ENCODE data around the gene STRAP.
"Not testable (repeated sequence)": the region's sequence is repeated elsewhere in the genome, so short reads cannot be mapped to it uniquely, and the experiment has no call there.

STRAP gene

DNA sequence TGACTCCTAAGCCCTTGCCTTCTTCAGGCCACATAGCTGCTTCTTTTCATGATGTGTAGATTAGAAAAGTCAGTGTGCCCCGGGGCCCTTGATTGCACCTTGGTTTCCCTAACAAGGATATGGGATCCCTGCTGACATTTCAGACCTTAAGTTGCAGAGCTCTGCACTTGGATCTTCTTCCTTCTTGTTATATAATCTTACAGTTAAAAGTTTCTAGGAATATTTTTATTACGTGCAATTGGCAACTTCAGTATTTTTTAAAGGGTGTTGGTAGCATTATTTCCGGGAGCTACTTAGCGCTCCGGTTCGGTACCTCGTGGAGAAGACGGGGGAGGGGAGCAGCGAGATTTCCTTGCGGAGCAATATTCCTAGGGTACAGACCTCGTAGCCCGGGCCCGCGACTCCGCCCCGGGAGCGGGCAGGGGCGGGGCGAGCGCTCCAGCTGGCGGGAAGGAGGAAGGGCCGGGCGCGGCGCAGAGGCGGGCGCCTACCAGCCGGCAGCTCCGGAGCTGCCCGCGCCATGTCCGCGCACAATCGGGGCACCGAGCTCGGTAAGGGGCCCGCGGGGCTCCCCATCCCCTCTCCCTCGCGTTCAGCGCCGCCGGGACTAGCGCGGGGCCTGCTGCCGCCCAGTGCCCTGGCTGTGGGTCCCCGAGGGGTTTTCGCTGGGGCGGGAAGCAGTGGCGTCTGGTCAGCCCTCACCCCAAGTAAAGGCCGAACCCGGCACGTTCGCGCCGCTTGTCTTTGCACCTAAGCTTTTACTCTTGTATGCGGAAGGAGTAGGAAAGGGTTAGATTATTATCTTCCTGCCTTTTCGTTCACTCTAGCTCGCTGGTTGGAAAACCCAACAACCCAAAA is 28.9 kb downstream of the STRAP start, which contains the start of gene DERA:
TSS of gene DERA (plus strand) at position 469 of the 858 bp plus-strand sequence. CDS start at position 521, 52 bp downstream.
- no peaks in the 10 kb centered on the region for H3K27me3 ChIP-seq (ENCODE audit: control insufficient read depth, insufficient read depth, low read length)
- H3K4me1 ChIP-seq (ENCODE audit: control insufficient read depth, insufficient read depth, low read length) = no peaks in the 10 kb centered on the region
- H3K27ac ChIP-seq (ENCODE audit: low read depth, low read length) = peak within 1 kb of the TSS; percentile 93
- peak within 1 kb of the TSS; percentile 69 for H3K4me3 ChIP-seq (ENCODE audit: low read length)
- H3K9ac ChIP-seq (ENCODE audit: low read length) = peak within 1 kb of the TSS; percentile 47
- H3K36me3 ChIP-seq (ENCODE audit: control insufficient read depth, insufficient read depth, low read length) = no peaks in the 10 kb centered on the region

- not testable (repeated sequence) for H3K27me3 ChIP-seq (ENCODE audit: control insufficient read depth, insufficient read depth, low read length); H3K36me3 ChIP-seq (ENCODE audit: control insufficient read depth, insufficient read depth, low read length); H3K4me1 ChIP-seq (ENCODE audit: control insufficient read depth, insufficient read depth, low read length); H3K9ac ChIP-seq (ENCODE audit: low read length)
- peak overlapping the region; percentile 93 for H3K27ac ChIP-seq (ENCODE audit: low read depth, low read length)
- peak overlapping the region; percentile 69 for H3K4me3 ChIP-seq (ENCODE audit: low read length)
Measured at GRCh38 chr12:15911931-15912330, 29.7 kb downstream of the STRAP start.

- not testable (repeated sequence) for H3K27me3 ChIP-seq (ENCODE audit: control insufficient read depth, insufficient read depth, low read length); H3K9ac ChIP-seq (ENCODE audit: low read length); H3K4me1 ChIP-seq (ENCODE audit: control insufficient read depth, insufficient read depth, low read length); H3K27ac ChIP-seq (ENCODE audit: low read depth, low read length); H3K36me3 ChIP-seq (ENCODE audit: control insufficient read depth, insufficient read depth, low read length); H3K4me3 ChIP-seq (ENCODE audit: low read length)
Measured at GRCh38 chr12:15914131-15914530, 31.9 kb downstream of the STRAP start.

DNA sequence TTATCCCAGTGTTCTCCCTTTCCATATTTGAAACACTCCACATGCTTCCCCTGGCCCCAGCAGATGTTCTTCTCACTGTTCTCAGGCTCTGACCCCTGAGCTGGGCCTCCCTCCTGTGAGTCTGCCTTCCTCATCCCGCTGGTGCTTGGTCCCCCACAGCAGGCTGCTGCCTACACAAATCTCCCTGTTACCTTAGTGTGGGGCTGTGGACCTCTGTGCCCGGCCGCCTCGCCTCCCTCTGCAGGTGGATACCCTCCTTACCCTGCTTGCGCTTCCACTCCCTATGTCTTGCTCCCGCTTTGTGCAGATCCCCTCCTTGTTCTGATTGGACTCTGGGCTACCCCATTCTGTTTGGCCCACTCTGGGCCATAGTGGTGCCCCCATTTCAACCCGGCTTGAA is 35.9 kb downstream of the STRAP start:
- no peaks in the 10 kb centered on the region for H3K36me3 ChIP-seq (ENCODE audit: control insufficient read depth, insufficient read depth, low read length)
- peaks cover 16% of the 10 kb centered on the region for H3K4me1 ChIP-seq (ENCODE audit: control insufficient read depth, insufficient read depth, low read length)
- peak overlapping the region; percentile 60 for H3K27ac ChIP-seq (ENCODE audit: low read depth, low read length)
- H3K27me3 ChIP-seq (ENCODE audit: control insufficient read depth, insufficient read depth, low read length) = no peaks in the 10 kb centered on the region
- no peak overlapping the region for H3K9ac ChIP-seq (ENCODE audit: low read length)
- H3K4me3 ChIP-seq (ENCODE audit: low read length) = no peak overlapping the region

DNA sequence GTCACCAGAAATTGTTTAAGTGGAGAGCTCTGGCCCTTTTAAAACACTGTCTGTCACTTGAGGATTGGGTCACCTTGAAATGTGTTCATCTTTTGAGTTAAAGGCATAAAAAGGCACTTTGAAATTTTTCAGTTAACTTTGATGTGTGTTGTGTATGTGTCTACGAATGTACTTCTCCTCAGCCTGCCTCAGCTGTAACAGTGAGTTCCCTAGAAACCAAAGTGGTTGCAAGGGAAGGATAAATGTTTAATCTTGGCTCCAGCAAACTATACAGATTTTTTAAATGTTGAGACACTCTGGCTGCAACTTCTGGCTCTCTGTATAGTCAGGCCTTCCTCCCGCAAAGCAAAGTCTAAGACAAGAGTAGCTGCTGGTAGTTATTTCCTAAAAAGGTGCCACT is 37.2 kb downstream of the STRAP start:
- H3K27ac ChIP-seq (ENCODE audit: low read depth, low read length) = peak overlapping the region; percentile 78

GRCh38 chr12:15924956-15925355 is 42.8 kb downstream of the STRAP start:
- no peaks in the 10 kb centered on the region for H3K36me3 ChIP-seq (ENCODE audit: control insufficient read depth, insufficient read depth, low read length)
- no peak overlapping the region for H3K27ac ChIP-seq (ENCODE audit: low read depth, low read length)
- no peak overlapping the region for H3K4me3 ChIP-seq (ENCODE audit: low read length)
- no peak overlapping the region for H3K9ac ChIP-seq (ENCODE audit: low read length)
- peaks cover 13% of the 10 kb centered on the region for H3K4me1 ChIP-seq (ENCODE audit: control insufficient read depth, insufficient read depth, low read length)
- no peaks in the 10 kb centered on the region for H3K27me3 ChIP-seq (ENCODE audit: control insufficient read depth, insufficient read depth, low read length)

More for the DNA sequence above, 37.2 kb downstream of the STRAP start:
- Histone ChIP-seq H3K4me1 (ENCODE audit: control insufficient read depth, insufficient read depth, low read length) (peaks cover 16% of the 10 kb centered on the region), H3K4me3 (ENCODE audit: low read length) (no peak overlapping the region), H3K27me3 (ENCODE audit: control insufficient read depth, insufficient read depth, low read length) (no peaks in the 10 kb centered on the region), H3K9ac (ENCODE audit: low read length) (no peak overlapping the region), H3K36me3 (ENCODE audit: control insufficient read depth, insufficient read depth, low read length) (no peaks in the 10 kb centered on the region)

DNA sequence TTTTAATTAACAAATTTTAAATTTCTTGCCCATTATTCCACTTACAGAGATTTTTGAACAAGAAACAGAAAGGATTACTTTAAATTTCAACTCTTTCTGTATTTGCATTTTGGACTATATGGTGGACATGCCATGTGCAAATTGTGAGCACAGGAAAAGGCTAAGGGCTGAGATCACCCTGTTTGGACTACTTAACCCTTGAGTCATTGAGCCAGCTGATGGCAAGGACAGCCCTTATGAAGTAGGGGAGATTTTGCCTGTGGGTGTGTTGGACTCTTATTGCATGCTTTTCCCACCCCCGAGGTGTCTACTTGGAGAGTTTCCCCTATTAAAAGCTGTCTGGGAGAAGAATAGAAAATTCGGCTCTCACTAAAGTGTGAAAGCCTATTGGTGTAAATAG is 46.2 kb downstream of the STRAP start:
- peaks cover 10% of the 10 kb centered on the region for H3K4me1 ChIP-seq (ENCODE audit: control insufficient read depth, insufficient read depth, low read length)
- H3K4me3 ChIP-seq (ENCODE audit: low read length) = no peak overlapping the region
- no peaks in the 10 kb centered on the region for H3K27me3 ChIP-seq (ENCODE audit: control insufficient read depth, insufficient read depth, low read length)
- H3K27ac ChIP-seq (ENCODE audit: low read depth, low read length) = no peak overlapping the region
- no peaks in the 10 kb centered on the region for H3K36me3 ChIP-seq (ENCODE audit: control insufficient read depth, insufficient read depth, low read length)
- peak overlapping the region; percentile 19 for H3K9ac ChIP-seq (ENCODE audit: low read length)

GRCh38 chr12:15928870-15929571 is 46.8 kb downstream of the STRAP start:
- H3K4me3 ChIP-seq (ENCODE audit: low read length) = no peak overlapping the region
- no peaks in the 10 kb centered on the region for H3K27me3 ChIP-seq (ENCODE audit: control insufficient read depth, insufficient read depth, low read length)
- H3K9ac ChIP-seq (ENCODE audit: low read length) = no peak overlapping the region
- no peaks in the 10 kb centered on the region for H3K36me3 ChIP-seq (ENCODE audit: control insufficient read depth, insufficient read depth, low read length)
- H3K27ac ChIP-seq (ENCODE audit: low read depth, low read length) = no peak overlapping the region
- H3K4me1 ChIP-seq (ENCODE audit: control insufficient read depth, insufficient read depth, low read length) = peaks cover 10% of the 10 kb centered on the region

GRCh38 chr12:15931590-15932053 is 49.4 kb downstream of the STRAP start:
- H3K36me3 ChIP-seq (ENCODE audit: control insufficient read depth, insufficient read depth, low read length) = no peaks in the 10 kb centered on the region
- H3K4me1 ChIP-seq (ENCODE audit: control insufficient read depth, insufficient read depth, low read length) = peaks cover 10% of the 10 kb centered on the region
- no peak overlapping the region for H3K27ac ChIP-seq (ENCODE audit: low read depth, low read length)
- H3K27me3 ChIP-seq (ENCODE audit: control insufficient read depth, insufficient read depth, low read length) = no peaks in the 10 kb centered on the region
- H3K4me3 ChIP-seq (ENCODE audit: low read length) = no peak overlapping the region
- no peak overlapping the region for H3K9ac ChIP-seq (ENCODE audit: low read length)

- Histone ChIP-seq H3K36me3 (ENCODE audit: control insufficient read depth, insufficient read depth, low read length) (no peaks in the 10 kb centered on the region), H3K4me1 (ENCODE audit: control insufficient read depth, insufficient read depth, low read length) (peaks cover 10% of the 10 kb centered on the region), H3K27ac (ENCODE audit: low read depth, low read length) (no peak overlapping the region), H3K9ac (ENCODE audit: low read length) (no peak overlapping the region), H3K4me3 (ENCODE audit: low read length) (no peak overlapping the region), H3K27me3 (ENCODE audit: control insufficient read depth, insufficient read depth, low read length) (no peaks in the 10 kb centered on the region)
Measured at GRCh38 chr12:15932327-15932726, 50.1 kb downstream of the STRAP start.

DNA sequence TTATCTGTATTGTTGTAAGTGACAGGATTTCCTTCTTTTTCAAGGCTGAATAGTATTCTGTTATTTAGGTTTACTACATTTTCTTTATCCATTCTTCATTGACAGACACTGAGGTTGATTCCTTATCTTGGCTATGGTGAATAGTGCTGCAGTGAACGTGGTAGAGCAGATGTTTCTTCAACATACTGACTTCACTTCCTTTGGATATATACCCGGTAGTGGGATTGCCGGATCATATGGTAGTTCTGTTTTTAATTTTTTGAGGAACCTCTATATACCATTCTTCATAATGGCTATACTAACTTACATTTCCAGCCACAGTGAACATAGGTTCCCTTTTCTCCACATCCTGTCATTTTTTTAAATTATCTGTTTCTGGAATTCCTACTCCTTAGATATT is 50.8 kb downstream of the STRAP start:
- H3K4me3 ChIP-seq (ENCODE audit: low read length) = no peak overlapping the region
- H3K27ac ChIP-seq (ENCODE audit: low read depth, low read length) = no peak overlapping the region
- no peaks in the 10 kb centered on the region for H3K27me3 ChIP-seq (ENCODE audit: control insufficient read depth, insufficient read depth, low read length)
- H3K4me1 ChIP-seq (ENCODE audit: control insufficient read depth, insufficient read depth, low read length) = peaks cover 10% of the 10 kb centered on the region
- H3K36me3 ChIP-seq (ENCODE audit: control insufficient read depth, insufficient read depth, low read length) = no peaks in the 10 kb centered on the region
- H3K9ac ChIP-seq (ENCODE audit: low read length) = no peak overlapping the region

DNA sequence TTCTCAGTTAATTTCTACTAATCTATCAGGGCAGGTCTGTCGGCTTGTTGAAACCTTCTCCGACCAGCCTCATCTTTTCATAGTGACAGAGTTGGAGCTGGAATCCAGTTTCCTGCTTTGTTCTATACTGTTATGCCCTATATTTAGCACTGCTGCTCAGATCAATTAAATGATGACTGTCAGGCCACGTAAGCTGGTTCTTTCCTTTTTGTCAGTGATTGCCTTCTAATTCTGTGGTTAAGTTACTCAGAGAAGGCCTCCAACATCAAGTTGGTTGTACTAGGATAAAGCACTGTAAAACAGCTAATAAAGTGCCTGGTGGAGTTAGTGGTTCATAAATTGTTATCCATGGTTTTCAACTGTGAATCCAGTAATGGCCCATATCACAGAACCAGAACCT is 51.6 kb downstream of the STRAP start:
- H3K27me3 ChIP-seq (ENCODE audit: control insufficient read depth, insufficient read depth, low read length) = no peaks in the 10 kb centered on the region
- H3K4me1 ChIP-seq (ENCODE audit: control insufficient read depth, insufficient read depth, low read length) = peaks cover 5% of the 10 kb centered on the region
- H3K27ac ChIP-seq (ENCODE audit: low read depth, low read length) = no peak overlapping the region
- no peak overlapping the region for H3K9ac ChIP-seq (ENCODE audit: low read length)
- H3K36me3 ChIP-seq (ENCODE audit: control insufficient read depth, insufficient read depth, low read length) = no peaks in the 10 kb centered on the region
- H3K4me3 ChIP-seq (ENCODE audit: low read length) = no peak overlapping the region
